NT2/D1 (cell line): ENCODE data around the gene DOCK9.

ENCODE experiments used
- SUZ12 ChIP-seq: IDR thresholded peaks from 2 replicates; pipeline ENCODE4 v1.6.1; 2011; ENCODE audit not compliant: insufficient read length, insufficient read depth; ENCODE audit errors: extremely low read depth
- YY1 ChIP-seq: IDR thresholded peaks from 2 replicates; pipeline ENCODE4 v1.6.1; 2011; ENCODE audit not compliant: insufficient read length, insufficient read depth
- ZNF274 ChIP-seq: IDR thresholded peaks from 2 replicates; pipeline ENCODE4 v1.6.1; 2011; ENCODE audit warnings: mild to moderate bottlenecking, low read depth, low read length

- TF ChIP-seq ZNF274 (no peak), SUZ12 (no peak), YY1 (no peak)
These were observed 197.4 kb downstream of the DOCK9 start for GRCh38 chr13:98780451-98780850.
